Measurements from ENCODE around the gene TACC2.

TACC2 gene

DNA sequence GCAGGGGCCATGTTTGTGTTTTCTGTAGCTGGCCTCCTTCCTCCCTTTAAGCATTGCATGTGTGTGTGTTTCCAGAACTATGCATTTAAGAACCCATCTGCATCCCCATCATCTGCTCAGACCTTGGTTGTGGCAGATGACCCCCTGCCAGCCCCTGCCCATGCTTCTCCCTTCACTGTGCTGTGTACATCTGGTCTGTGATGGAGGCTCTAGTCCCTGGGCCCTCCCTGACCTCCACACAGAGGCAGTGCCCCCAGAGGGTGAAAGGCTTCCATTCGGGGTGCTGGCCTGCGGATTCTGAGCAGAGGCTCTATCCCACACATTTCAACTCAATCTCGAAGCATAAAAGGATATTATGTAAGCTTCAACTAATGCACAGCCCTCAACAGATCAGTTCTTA, 89.4 kb downstream of the TACC2 start:
- Histone ChIP-seq H4K20me1 (no peaks in the 10 kb centered on the region; a peak in 1 of 22 replicates), H3K4me2 (no peak overlapping the region), H3K27me3 (no peaks in the 10 kb centered on the region), H3K4me1 (no peaks in the 10 kb centered on the region), H3K9me3 (replicated peaks in 1 of 11) (no peaks in the 10 kb centered on the region), H3K9ac (no peak overlapping the region), H3K27ac (no peak overlapping the region), H3K4me3 (no peak overlapping the region), H3K36me3 (no peaks in the 10 kb centered on the region)
- TF ChIP-seq Cebpa-rat (IDR thresholded peaks at IDR 0.05), result no peak

DNA sequence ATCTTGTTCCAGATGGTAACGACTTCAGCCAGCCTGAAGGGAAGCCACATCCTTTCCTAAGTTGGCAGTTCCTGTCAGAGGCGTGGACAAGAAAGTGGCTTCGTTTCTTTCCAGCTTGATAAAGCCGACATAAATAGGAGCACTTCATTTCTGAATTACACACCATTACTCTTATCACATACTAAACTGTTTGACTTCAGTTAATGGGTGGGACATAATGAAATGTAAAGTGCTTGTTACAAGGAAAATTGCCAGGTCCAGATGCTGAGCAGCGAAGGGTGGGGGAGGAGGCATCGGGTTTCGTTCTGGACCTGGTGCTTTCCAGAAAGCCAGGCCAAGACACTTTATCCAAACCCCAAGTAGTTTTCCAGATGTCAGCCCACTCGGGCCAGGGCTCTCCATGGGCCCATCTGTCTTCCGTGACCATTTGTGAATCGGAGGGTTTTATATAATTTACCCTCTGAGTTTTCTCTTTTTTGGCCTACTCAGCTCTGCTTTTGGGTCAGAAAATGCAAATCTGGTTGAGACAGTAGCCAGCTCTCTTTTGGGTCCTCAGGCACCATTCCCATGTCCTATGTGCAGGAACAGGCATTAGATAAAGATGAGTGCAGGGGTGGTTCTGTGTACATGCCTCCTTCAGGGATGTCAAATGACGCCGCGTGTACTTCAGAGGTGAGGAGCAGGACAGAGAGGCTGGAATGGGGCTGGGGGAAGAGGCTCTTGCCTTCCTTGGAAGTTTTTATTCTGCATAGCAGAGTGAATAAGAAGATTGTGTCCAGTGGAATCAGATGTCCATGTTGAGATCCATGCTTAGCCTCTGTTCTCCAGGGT, 90.2 kb downstream of the TACC2 start:
- Histone ChIP-seq H4K20me1 (no peaks in the 10 kb centered on the region; a peak in 1 of 22 replicates), H3K27me3 (no peaks in the 10 kb centered on the region), H3K27ac (no peak overlapping the region)

DNA sequence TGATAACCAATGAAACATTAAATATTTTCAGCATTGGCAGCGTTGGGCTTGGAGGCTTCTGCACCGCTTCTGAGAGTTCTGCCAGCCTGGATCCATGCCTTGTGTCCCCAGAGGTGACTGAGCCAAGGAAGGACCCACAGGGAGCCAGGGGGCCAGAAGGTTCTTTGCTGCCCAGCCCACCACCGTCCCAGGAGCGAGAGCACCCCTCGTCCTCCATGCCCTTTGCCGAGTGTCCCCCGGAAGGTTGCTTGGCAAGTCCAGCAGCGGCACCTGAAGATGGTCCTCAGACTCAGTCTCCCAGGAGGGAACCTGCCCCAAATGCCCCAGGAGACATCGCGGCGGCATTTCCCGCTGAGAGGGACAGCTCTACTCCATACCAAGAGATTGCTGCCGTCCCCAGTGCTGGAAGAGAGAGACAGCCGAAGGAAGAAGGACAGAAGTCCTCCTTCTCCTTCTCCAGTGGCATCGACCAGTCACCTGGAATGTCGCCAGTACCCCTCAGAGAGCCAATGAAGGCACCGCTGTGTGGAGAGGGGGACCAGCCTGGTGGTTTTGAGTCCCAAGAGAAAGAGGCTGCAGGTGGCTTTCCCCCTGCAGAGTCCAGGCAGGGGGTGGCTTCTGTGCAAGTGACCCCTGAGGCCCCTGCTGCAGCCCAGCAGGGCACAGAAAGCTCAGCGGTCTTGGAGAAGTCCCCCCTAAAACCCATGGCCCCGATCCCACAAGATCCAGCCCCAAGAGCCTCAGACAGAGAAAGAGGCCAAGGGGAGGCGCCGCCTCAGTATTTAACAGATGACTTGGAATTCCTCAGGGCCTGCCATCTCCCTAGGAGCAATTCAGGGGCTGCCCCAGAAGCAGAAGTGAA, 93.9 kb downstream of the TACC2 start:
- Histone ChIP-seq H3K9ac (no peak overlapping the region), H3K27me3 (no peaks in the 10 kb centered on the region), H3K36me3 (no peaks in the 10 kb centered on the region), H3K4me3 (no peak overlapping the region), H3K4me1 (no peaks in the 10 kb centered on the region), H3K4me2 (no peak overlapping the region), H3K9me3 (replicated peaks in 1 of 11) (no peaks in the 10 kb centered on the region), H4K20me1 (peaks cover 0 to 8% (median 0%) of the 10 kb centered on the region in 11 experiments; a peak in 3 of 22 replicates), H3K27ac (no peak overlapping the region)
- TF ChIP-seq Cebpa-rat (IDR thresholded peaks at IDR 0.05), result no peak

More for the DNA sequence above, 90.2 kb downstream of the TACC2 start:
- no peaks in the 10 kb centered on the region for H3K36me3 ChIP-seq
- no peak for TF ChIP-seq Cebpa-rat (IDR thresholded peaks at IDR 0.05)
- no peak overlapping the region for H3K4me2 ChIP-seq
- H3K9me3 ChIP-seq (replicated peaks in 1 of 11), result no peaks in the 10 kb centered on the region
- H3K9ac ChIP-seq, result no peak overlapping the region
- H3K4me3 ChIP-seq, result no peak overlapping the region
- H3K4me1 ChIP-seq, result no peaks in the 10 kb centered on the region

DNA sequence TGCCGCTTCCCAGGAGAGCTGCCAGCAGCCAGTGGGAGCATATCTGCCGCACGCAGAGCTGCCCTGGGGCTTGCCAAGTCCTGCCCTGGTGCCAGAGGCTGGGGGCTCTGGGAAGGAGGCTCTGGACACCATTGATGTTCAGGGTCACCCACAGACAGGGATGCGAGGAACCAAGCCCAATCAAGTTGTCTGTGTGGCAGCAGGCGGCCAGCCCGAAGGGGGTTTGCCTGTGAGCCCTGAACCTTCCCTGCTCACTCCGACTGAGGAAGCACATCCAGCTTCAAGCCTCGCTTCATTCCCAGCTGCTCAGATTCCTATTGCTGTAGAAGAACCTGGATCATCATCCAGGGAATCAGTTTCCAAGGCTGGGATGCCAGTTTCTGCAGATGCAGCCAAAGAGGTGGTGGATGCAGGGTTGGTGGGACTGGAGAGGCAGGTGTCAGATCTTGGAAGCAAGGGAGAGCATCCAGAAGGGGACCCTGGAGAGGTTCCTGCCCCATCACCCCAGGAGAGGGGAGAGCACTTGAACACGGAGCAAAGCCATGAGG, 94.6 kb downstream of the TACC2 start:
- Histone ChIP-seq H3K9ac (no peak overlapping the region), H4K20me1 (peaks cover 0 to 8% (median 0%) of the 10 kb centered on the region in 11 experiments; a peak in 3 of 22 replicates), H3K27me3 (no peaks in the 10 kb centered on the region), H3K27ac (no peak overlapping the region), H3K36me3 (no peaks in the 10 kb centered on the region), H3K4me1 (no peaks in the 10 kb centered on the region), H3K9me3 (replicated peaks in 1 of 11) (no peaks in the 10 kb centered on the region), H3K4me2 (no peak overlapping the region), H3K4me3 (no peak overlapping the region)
- no peak for TF ChIP-seq Cebpa-rat (IDR thresholded peaks at IDR 0.05)

DNA sequence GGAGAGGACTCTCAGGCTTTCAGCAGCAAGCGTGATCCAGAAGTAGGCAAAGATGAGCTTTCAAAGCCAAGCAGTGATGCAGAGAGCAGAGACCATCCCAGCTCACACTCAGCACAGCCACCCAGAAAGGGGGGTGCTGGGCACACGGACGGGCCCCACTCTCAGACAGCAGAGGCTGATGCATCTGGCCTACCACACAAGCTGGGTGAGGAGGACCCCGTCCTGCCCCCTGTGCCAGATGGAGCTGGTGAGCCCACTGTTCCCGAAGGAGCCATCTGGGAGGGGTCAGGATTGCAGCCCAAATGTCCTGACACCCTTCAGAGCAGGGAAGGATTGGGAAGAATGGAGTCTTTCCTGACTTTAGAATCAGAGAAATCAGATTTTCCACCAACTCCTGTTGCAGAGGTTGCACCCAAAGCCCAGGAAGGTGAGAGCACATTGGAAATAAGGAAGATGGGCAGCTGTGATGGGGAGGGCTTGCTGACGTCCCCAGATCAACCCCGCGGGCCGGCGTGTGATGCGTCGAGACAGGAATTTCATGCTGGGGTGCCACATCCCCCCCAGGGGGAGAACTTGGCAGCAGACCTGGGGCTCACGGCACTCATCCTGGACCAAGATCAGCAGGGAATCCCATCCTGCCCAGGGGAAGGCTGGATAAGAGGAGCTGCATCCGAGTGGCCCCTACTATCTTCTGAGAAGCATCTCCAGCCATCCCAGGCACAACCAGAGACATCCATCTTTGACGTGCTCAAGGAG, 95.5 kb downstream of the TACC2 start:
- Histone ChIP-seq H3K27me3 (no peaks in the 10 kb centered on the region), H3K9me3 (replicated peaks in 1 of 11) (no peaks in the 10 kb centered on the region), H3K36me3 (no peaks in the 10 kb centered on the region), H3K4me3 (no peak overlapping the region), H3K4me1 (no peaks in the 10 kb centered on the region), H3K27ac (no peak overlapping the region), H3K9ac (no peak overlapping the region), H3K4me2 (no peak overlapping the region), H4K20me1 (peaks cover 0 to 8% (median 0%) of the 10 kb centered on the region in 11 experiments; a peak in 3 of 22 replicates)
- TF ChIP-seq Cebpa-rat (IDR thresholded peaks at IDR 0.05), result no peak

DNA sequence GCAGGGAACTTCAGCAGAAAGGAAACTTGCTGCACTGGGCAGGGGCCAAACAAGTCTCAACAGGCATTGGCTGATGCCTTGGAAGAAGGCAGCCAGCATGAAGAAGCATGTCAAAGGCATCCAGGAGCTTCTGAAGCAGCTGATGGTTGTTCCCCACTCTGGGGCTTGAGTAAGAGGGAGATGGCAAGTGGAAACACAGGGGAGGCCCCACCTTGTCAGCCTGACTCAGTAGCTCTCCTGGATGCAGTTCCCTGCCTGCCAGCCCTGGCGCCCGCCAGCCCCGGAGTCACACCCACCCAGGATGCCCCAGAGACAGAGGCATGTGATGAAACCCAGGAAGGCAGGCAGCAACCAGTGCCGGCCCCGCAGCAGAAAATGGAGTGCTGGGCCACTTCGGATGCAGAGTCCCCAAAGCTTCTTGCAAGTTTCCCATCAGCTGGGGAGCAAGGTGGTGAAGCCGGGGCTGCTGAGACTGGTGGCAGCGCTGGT, 96.5 kb downstream of the TACC2 start:
- no peaks in the 10 kb centered on the region for H3K9me3 ChIP-seq (replicated peaks in 1 of 11)
- no peak overlapping the region for H3K4me2 ChIP-seq
- peaks cover 0 to 8% (median 0%) of the 10 kb centered on the region in 11 experiments; a peak in 3 of 22 replicates for H4K20me1 ChIP-seq
- no peak overlapping the region for H3K4me3 ChIP-seq
- no peak overlapping the region for H3K27ac ChIP-seq
- no peaks in the 10 kb centered on the region for H3K27me3 ChIP-seq
- H3K9ac ChIP-seq, result no peak overlapping the region
- H3K36me3 ChIP-seq, result no peaks in the 10 kb centered on the region
- no peak for TF ChIP-seq Cebpa-rat (IDR thresholded peaks at IDR 0.05)
- no peaks in the 10 kb centered on the region for H3K4me1 ChIP-seq

DNA sequence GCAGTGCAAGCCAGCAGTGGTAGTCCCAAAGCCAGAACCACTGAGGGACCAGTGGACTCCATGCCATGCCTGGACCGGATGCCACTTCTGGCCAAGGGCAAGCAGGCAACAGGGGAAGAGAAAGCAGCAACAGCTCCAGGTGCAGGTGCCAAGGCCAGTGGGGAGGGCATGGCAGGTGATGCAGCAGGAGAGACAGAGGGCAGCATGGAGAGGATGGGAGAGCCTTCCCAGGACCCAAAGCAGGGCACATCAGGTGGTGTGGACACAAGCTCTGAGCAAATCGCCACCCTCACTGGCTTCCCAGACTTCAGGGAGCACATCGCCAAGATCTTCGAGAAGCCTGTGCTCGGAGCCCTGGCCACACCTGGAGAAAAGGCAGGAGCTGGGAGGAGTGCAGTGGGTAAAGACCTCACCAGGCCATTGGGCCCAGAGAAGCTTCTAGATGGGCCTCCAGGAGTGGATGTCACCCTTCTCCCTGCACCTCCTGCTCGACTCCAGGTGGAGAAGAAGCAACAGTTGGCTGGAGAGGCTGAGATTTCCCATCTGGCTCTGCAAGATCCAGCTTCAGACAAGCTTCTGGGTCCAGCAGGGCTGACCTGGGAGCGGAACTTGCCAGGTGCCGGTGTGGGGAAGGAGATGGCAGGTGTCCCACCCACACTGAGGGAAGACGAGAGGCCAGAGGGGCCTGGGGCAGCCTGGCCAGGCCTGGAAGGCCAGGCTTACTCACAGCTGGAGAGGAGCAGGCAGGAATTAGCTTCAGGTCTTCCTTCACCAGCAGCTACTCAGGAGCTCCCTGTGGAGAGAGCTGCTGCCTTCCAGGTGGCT, 97.7 kb downstream of the TACC2 start:
- H3K27ac ChIP-seq, result no peak overlapping the region
- H3K36me3 ChIP-seq, result no peaks in the 10 kb centered on the region
- no peaks in the 10 kb centered on the region for H3K4me1 ChIP-seq
- no peak overlapping the region for H3K4me2 ChIP-seq
- no peaks in the 10 kb centered on the region for H3K9me3 ChIP-seq (replicated peaks in 1 of 11)
- TF ChIP-seq Cebpa-rat (IDR thresholded peaks at IDR 0.05), result no peak
- H3K4me3 ChIP-seq, result no peak overlapping the region
- no peak overlapping the region for H3K9ac ChIP-seq
- H4K20me1 ChIP-seq, result peaks cover 0 to 8% (median 0%) of the 10 kb centered on the region in 11 experiments; a peak in 3 of 22 replicates
- no peaks in the 10 kb centered on the region for H3K27me3 ChIP-seq

DNA sequence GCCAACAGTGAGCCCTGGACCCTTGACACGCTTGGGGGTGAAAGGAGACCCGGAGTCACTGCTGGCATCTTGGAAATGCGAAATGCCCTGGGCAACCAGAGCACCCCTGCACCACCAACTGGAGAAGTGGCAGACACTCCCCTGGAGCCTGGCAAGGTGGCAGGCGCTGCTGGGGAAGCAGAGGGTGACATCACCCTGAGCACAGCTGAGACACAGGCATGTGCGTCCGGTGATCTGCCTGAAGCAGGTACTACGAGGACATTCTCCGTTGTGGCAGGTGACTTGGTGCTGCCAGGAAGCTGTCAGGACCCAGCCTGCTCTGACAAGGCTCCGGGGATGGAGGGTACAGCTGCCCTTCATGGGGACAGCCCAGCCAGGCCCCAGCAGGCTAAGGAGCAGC, 98.5 kb downstream of the TACC2 start:
- H3K9ac ChIP-seq, result no peak overlapping the region
- no peak overlapping the region for H3K4me3 ChIP-seq
- H3K4me2 ChIP-seq, result no peak overlapping the region
- no peaks in the 10 kb centered on the region for H3K9me3 ChIP-seq (replicated peaks in 1 of 11)
- H4K20me1 ChIP-seq, result peaks cover 0 to 8% (median 0%) of the 10 kb centered on the region in 11 experiments; a peak in 3 of 22 replicates
- no peak for TF ChIP-seq Cebpa-rat (IDR thresholded peaks at IDR 0.05)
- H3K4me1 ChIP-seq, result no peaks in the 10 kb centered on the region
- no peak overlapping the region for H3K27ac ChIP-seq
- no peaks in the 10 kb centered on the region for H3K36me3 ChIP-seq
- H3K27me3 ChIP-seq, result no peaks in the 10 kb centered on the region

All from BLaER1 treated with 17β-estradiol and CSF1 and Interleukin-3, amounts not matched to agents 10 nM and 100 nM (cell line).